HG03045 (cell line): ENCODE data around the gene SCRN1.
"Not testable (repeated sequence)": the region's sequence is repeated elsewhere in the genome, so short reads cannot be mapped to it uniquely, and the experiment has no call there.

Source experiments
- ATAC-seq: cut with Tn5 transposase; IDR thresholded peaks from one replicate; pipeline ENCODE4 v1.9.1; 2021; ENCODE audit warnings: mild to moderate bottlenecking, moderate library complexity; ENCODE audit not compliant: unreplicated experiment

Gene SCRN1

DNA sequence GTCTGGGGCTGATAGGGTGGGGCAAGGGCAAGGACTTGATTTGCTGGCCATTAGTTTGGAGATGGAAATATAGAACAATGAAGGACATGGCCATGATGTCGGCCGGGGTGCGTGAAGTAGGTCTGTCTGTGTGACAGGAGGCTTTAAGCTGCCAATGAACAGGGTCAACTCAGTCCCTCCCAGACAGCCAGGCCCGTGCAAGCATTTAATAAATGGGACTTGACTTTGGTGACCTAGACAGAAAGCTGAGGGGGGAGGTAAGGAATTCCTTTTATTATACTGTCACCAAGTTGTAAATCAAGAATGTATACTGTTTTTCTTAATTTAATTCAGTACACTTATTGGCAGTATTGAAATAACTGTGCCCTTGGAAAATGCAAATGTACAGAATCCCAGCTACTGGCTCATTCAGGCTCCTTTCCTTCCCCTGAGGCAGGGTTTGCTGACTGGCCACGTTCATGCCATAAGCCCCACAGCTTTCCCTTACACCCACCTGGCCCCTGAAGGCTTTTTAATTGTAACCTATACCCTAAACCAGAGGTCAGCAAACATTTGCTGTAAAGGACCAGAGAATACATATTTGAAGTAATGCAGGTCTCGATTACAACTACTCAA is 96.1 kb downstream of the SCRN1 start:
- ATAC-seq = no peak

DNA sequence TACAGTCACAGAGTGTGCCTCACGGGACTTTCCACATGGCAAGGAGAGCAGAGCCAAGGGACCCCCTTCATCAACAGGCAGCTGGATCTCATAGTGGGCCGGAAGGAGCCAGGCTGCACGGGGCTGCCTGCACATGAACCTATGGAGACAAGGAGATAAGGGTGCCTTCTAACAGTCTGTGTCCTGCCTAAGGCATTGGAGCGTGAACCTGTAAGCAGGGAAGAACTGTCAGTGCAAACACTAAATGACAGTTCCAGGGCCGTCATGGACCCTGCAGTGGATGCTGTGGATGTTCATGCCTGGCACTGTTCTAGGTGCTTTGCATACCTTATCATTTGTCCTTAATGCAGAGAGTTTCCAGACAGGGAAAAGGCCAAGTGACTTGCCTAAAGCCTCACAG is 97.4 kb downstream of the SCRN1 start:
- no peak for ATAC-seq

DNA sequence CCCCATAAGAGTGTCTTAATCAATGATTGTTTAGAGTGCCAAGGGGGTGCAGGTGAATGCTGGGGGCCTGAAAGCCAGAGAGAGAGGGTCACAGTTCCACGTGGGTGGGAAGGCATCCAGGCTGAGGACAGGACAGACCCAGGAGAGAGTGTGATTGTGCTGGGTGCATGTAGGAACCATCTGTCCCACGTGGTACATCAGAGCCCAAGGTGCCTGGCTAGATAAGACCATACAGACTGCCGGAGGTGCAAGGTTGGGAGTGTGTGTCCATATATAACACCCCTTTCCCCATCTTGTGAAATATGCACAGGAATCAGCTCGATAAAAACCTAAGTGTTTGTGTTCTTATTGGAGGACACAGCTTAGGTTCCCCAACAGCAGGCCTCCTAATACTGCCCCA is 97.8 kb downstream of the SCRN1 start:
- ATAC-seq = no peak

DNA sequence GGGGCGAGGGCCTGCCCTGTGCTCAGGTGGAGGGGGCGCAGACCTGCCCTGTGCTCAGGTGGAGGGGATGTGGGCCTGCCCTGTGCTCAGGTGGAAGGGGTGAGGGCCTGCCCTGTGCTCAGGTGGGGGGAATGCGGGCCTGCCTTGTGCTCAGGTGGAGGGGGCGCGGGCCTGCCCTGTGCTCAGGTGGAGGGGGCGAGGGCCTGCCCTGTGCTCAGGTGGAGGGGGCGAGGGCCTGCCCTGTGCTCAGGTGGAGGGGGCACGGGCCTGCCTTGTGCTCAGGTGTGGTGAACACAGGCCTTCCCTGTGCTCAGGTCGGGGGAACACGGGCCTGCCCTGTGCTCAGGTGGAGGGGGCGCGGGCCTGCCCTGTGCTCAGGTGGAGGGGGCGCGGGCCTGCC is 98.8 kb downstream of the SCRN1 start:
- not testable (repeated sequence) for ATAC-seq

DNA sequence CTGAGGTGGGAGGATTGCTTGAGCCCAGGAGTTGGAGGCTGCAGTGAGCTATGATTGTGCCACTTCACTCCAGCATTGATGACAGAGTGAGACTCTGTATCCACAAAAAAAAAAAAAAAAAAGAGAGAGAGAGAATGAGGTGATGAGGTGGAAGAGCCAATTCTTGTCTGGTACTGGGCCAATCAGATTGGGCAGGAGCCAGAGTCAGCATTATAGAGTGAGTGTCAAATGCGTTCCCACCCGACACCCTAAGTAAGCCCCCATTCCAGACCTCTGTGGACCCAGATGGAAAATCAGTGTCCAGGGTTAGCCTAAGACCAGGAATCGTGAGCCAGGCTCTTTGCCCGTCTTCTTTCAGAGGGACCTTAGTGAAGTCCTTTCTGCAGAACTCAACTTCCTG is 99.3 kb downstream of the SCRN1 start:
- ATAC-seq = no peak

DNA sequence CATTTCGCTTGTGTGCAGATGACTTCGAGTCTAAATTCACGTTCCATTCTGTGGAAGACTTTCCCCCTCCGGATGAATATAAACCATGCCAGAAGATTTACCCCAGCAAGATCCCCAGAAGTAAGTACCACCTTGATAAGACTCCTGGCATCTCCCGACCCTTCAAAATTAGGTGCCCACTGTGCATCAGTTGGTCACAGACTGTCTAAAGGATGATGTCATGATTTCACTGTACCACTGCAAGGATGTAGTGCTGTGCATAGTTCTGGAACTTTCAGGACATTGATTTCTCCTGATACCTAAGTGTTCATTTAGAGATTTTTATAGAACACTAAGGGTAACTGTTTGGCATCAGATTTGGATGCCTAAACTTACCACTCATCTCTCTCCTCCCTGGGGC is 100.3 kb downstream of the SCRN1 start:
- no peak for ATAC-seq

DNA sequence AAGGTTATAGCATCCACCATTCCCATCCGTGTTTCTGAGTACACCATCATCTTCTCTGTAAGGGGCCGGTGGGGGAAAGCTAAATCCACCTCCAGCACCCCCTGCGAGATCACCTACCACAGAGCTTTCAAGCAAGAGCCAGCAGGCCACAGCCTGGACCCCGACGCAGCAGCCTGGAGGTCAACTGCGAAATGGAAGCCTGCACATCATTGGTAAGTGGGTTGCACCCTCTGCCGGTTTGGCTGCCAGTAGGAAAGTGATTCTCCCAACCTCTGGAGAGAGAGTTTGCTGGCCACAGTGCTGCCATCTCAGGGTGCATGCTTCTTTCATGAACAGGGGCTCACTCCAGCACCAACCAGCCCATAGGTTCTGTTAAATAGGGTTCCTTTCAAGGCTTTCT is 101.6 kb downstream of the SCRN1 start:
- ATAC-seq = no peak

DNA sequence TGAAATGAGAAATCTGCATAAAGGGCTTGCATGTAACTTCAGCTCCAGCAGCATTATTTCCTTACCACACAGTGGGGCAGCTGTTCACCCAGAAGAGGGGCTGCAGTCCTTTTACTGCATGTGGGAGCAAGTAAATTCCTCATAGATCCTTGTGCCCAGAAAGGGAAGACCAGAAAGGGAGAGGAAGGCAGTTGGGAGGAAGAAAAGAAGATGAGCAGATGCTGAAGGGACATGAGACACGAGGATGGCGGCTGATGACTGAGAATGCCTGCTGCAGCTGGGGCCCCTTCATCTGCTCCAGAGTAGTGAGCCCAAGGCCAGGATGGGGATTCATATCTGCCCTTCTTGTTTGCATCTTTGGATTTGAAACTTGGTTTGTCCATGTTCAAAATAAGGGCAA is 102.8 kb downstream of the SCRN1 start:
- no peak for ATAC-seq

DNA sequence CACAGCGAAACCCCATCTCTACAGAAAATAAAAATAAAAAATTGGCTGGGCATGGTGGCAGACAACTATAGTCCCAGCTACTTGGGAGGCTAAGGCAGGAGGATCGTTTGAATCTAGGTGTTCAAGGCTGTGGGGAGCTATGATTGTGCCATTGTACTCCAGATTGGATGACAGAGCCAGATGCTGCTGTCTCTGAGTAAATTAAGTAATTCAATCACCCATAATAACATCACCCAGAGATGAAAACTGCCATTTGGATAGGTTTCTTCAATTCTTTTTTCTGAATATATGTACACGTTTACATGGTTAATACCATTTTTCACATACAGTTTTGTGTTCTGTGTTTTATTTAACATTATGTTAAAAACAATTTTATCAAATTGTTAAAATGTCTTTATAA is 104.0 kb downstream of the SCRN1 start:
- no peak for ATAC-seq

DNA sequence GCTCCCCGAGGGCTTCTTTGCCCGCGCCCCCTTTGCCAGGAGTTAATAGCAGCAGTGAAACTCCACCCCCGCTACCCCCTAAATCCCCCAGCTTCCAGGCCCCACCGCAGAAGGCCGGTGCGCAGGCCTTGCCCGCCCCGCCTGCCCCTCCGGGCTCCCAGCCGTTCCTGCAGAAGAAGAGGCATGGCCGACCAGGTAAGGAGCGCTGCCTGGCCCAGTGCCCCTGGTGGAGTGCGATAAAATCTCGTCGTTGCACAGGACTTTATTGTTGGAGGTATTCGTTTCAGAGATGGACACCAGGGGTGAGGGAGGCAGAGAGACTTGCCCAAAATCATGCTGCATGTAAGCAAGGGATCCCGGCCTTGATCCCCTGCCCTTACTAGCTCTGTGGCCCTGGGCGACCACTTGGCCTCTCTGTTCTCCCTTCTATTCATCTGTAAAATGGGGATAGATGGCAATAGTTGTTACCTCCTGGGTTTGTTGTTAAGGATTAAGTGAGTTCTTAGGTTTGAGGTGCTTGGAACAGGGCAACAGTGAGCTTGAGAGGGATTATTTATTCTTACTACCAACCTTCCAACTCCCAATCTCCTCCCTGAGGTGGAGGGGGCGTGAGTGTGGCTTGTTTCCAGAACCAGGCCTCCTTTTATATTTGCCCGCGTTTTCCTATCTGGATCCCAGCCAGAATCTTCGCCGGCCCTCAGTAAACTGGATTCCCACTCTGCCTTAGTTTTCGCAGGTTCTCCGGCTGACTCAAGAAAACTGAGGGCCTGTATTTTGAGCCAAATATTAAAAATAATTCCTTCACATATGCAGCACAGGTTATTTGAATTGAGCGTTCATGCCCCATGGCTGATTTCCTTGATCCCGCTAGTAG is 105.0 kb downstream of the SCRN1 start:
- no peak for ATAC-seq

DNA sequence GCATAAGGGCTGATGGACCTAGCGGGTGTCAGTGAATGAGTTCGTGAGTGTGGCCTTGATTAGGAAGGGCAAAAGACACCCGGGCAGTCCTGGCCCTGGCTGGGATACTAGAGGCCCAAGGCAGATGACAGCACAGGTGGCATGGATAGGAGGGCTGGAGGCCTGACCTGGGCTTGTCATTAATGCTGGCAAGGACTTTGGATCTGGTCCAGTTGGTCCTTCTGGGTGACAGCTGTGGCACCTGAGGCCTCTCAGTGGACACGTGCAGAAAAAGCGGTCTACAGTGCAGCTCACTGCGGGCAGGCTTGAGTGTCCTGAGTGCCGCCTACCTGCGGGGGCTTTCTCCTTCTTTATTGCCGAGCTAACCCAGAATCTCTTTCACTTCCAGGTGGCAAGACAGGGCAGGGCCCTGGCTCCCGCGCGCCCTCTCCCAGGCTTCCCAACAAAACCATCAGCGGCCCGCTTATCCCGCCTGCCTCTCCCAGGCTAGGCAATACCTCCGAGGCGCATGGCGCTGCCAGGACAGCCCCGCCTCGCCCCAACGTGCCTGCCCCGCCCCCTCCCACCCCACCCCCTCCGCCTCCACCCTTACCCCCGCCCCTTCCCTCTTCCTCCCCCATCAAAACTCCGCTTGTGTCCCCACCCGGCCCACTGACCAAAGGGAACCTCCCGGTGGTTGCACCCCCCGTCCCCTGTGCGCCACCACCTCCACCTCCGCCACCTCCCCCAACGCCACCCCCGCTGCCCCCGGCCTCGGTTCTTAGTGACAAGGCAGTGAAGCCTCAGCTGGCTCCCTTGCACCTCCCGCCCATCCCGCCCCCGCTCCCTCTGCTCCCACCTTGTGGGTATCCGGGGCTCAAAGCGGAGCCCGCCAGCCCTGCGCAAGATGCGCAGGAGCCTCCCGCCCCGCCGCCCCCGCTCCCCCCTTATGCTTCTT is 105.9 kb downstream of the SCRN1 start:
- no peak for ATAC-seq

DNA sequence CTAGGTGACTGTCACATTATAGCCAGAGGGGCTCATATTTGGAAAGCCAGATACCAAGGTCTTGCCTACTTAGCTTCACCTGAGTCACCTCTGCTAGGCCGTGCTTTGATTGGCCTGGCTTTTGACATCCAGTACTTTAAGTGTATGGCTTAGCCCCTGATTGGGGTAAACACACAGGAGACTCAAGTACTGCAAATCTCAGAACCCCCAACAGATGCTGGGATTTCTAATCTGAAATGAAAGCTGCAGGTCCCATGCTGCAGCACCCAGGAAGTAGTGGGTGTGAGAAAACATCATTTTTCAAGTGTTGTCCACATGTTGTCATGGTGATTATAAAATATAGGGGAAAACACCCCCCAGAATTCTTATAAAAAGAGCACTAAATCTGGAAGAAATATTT is 107.1 kb downstream of the SCRN1 start:
- no peak for ATAC-seq

DNA sequence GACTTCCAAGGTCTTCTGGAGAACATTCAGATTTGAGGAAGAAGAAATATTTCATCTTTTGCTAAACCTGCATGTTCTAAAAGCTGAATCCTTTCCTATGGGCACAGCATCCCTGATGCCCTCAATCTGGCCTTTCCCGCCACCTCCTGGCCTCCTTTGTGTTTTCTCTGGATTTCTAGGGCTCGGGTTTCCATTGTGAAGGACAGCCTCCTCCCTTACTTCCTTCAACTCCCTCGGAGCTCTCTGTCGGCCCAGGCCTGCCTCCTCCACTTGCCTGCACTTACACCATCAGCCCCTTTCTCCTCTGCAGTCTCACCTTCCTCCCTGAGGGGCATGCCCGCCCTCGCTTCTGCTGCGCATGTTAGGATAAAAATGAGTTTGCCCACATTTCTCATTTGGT is 107.9 kb downstream of the SCRN1 start:
- ATAC-seq = no peak

DNA sequence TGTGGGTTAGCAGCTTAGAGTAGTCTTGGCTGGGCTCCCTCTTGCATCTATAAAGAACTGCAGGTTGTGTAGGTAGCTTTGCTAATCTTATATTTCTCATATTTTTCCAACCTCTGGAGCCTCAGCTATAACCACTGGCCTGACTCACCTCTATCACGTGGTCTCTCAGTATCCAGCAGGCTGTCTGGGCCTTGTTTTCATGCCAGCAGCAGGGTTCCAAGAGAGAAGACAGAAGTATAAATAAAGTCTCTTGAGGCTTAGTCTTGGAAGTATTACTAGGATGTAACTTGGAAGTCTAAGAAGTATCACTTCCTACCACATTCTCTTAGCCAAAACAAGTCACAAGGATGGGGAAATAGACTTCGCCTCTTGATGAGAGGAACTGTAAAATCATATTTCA is 110.0 kb downstream of the SCRN1 start:
- ATAC-seq = no peak

DNA sequence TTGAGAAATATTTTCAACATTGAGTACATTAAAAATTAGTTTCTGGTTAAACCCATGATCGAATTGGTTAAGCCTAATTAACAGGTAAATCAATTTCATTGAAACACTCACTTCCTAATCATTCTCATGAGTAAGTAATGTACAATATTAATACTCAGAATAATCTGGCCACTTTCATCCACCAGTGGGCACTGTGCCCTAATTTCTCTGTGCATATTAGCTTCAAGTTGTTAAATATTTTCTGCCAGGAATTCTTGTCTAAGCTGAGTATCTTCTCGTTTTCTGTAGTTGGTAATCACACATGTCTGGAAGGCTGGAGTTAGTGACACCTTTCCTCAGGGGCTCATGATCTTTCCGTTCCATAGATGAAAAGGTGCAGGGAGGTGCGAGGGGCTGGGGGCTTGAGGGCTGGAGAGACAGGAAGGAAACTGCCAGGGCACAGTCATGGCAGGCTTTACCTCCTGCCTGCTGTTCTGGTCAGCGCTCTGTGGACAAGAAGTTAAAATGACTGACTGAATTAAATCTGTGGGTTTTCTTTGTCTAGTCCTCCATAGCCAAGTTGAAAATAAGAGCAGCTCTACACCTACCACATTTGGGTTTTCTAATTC is 111.4 kb downstream of the SCRN1 start:
- ATAC-seq = no peak

DNA sequence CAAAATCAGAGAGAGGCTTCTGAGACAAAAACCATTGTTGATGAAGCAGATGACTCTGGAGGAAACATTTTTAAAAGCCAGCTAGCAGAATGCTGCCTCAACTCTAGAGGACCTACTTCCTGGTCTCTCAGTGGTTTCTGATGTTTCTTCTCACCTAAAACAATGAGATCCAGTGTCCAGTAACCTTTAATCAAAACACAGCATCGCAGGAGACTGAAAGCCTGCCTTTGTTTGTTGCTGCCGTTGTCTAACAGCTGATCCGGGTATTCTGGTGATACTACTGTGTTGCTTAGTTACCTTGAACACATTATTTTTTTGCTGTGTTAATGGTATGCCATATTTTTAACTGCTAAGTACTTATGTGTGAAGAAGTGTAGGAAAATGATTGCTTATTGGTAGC is 112.4 kb downstream of the SCRN1 start:
- no peak for ATAC-seq

DNA sequence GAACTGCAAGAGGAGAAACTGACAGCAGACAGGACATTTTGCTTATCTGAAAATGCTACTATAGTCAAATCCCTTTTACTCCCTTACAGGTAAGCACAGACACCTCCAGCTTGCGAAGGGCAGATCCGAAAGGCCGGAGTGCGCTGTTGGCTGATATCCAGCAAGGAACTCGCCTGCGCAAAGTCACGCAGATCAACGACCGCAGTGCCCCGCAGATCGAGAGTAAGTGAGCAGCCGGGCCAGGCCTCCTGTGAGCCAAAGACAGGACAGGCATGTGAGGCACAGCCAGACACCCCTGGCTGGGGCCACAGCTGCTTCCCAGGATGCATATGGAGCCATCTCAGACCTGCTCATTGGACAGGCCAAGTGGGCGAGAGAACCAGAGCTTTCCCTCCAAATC is 113.9 kb downstream of the SCRN1 start:
- ATAC-seq = no peak

DNA sequence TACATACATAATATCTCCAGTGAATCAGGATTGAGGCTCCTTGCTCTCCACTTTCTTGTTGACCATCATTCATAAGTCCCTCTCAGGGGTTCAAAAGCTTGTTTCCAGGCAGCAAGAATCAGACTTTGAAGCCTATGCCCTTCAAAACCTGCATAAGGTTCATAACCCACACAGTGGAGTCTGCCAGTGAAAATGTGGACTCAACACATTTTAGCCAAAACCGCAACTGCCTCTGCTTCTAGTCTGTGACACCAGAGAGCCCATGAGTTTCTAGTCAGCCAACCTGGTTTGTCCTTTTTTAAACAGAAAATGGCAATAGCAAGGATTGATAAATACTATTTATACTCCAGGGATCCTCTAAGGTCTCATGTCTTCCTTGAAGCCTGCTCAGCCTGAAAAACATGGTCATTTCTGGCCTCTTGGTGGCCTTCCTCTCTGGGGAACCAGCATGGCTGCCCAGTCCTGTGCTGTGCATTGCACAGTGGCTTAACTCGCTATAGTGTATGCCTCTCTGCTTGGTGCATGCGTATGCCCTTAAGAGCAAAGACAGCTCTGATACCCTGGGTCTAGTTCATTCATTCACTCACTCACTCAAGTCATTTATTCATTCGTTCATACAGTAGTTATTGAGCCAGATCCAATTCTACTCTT is 115.8 kb downstream of the SCRN1 start:
- ATAC-seq = no peak

DNA sequence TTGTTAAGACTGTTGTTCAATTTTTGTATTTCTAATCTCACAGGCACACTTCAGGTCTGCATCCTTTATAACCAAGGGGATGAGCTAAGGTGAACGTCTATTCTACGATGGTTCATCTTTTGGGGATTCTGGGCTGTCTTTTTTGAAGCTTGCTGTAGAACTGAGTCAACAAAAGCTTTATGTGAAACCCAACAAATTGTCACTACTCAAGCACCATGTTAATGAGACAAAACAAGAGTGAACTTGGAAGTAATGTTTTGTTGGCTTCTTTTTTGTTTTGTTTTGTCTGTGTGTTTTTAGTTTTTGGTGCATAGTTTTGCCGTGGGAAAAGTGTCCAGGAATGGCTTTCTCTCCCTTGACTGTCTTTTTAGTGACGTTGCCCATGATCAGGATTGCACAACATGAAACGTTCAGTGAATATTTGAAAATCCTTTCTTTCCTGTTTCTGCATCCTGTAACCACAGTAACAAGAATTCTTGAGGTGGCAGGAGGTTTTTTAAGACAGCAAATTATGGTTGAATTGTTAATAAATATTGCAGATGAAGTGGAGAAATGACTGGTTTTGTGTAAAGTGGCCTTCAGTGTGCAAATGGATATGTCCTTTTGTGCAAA is 117.7 kb downstream of the SCRN1 start:
- ATAC-seq = no peak
